Measurements from ENCODE around the gene RAMP3. TPM values are rescaled to one million over a fixed set of nuclear protein-coding genes. Genes with fewer than 3 reads are reported as not detected.
"Not testable (repeated sequence)": the region's sequence is repeated elsewhere in the genome, so short reads cannot be mapped to it uniquely, and the experiment has no call there.

Gene RAMP3
- total RNA-seq, 1 experiment from 2014 or later, result 0.13 TPM

DNA sequence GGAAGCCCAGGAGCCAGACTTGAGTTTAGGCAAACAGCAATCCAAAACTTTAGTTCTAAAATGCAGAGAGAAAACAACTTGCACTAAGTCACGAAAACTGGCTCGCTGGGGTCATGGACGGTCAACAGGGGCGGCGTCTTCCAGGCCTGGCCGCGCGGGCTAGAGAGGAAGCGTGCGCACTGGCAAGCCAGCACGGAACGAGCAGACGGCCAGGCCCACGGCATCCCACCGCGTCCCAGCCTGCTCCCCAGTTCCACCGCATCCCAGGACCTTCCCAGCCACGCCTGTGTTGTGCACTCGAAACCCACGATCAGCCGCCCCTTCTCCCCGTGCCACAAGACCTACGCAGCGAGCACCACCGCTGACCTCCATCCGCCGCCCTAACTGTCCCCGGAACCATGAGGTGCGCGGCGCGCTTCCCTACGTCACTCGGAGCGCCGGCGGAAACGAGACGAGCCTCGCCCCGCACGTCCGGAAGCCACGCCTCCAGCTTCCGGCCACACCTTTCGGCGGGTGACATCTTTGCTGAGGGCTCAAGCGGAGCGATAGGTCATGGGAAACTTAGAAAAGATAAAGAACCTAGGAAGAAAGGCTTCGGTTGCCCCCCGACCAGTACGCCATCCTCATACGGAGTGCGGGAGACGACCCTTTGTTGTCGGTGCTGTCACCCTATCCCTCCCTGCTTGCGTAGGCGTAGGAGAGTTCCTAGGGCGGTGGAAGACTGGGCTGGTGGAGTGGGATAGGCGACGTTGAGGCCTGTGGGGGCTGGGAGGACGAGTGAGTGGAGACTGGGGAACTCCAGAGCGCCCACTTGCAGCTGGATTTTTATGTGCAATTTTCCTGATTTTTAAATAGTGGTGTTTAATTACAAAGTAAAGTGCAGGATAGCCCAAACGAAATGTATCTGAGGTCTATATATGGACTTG is 46.0 kb upstream of the RAMP3 start, which contains the start of gene TBRG4:
TSS of gene TBRG4 (minus strand) at position 400 of the 926 bp plus-strand sequence. CDS start 2,460 bp downstream, outside the sequence.
- POLR2A ChIA-PET, result interaction anchor here (0.6 to 0.9 kb wide), 3 partner anchors 9 to 113 kb away, joined by 3 to 9 read pairs (median 3); no protein-coding TSS in a partner anchor
- Histone ChIP-seq H3K4me3 (ENCODE audit: low read depth in 2 of 2, low read length in 2 of 2) (peak within 1 kb of the TSS; percentile 54 to 70), H3K36me3 (ENCODE audit: control insufficient read depth, insufficient read depth, low read length) (peaks cover 16% of the 10 kb centered on the region), H3K27ac (ENCODE audit: low read length) (peak within 1 kb of the TSS; percentile 95), H3K9me3 (ENCODE audit: control insufficient read depth, insufficient read depth, low read depth, low read length) (no peaks in the 10 kb centered on the region), H3K27me3 (ENCODE audit: control insufficient read depth, insufficient read depth, low read length) (peaks cover 3% of the 10 kb centered on the region; the same call in 1 of the 2 replicates), H3K4me1 (ENCODE audit: control insufficient read depth, insufficient read depth, low read length) (peaks cover 32% of the 10 kb centered on the region)
- TF ChIP-seq, protein P1, sequence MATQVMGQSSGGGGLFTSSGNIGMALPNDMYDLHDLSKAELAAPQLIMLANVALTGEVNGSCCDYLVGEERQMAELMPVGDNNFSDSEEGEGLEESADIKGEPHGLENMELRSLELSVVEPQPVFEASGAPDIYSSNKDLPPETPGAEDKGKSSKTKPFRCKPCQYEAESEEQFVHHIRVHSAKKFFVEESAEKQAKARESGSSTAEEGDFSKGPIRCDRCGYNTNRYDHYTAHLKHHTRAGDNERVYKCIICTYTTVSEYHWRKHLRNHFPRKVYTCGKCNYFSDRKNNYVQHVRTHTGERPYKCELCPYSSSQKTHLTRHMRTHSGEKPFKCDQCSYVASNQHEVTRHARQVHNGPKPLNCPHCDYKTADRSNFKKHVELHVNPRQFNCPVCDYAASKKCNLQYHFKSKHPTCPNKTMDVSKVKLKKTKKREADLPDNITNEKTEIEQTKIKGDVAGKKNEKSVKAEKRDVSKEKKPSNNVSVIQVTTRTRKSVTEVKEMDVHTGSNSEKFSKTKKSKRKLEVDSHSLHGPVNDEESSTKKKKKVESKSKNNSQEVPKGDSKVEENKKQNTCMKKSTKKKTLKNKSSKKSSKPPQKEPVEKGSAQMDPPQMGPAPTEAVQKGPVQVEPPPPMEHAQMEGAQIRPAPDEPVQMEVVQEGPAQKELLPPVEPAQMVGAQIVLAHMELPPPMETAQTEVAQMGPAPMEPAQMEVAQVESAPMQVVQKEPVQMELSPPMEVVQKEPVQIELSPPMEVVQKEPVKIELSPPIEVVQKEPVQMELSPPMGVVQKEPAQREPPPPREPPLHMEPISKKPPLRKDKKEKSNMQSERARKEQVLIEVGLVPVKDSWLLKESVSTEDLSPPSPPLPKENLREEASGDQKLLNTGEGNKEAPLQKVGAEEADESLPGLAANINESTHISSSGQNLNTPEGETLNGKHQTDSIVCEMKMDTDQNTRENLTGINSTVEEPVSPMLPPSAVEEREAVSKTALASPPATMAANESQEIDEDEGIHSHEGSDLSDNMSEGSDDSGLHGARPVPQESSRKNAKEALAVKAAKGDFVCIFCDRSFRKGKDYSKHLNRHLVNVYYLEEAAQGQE (IDR thresholded peaks at IDR 0.05; ENCODE audit: insufficient read depth in 1 of 2, low read depth in 2 of 2, low read length in 1 of 2), result 0 out of 4 replicates have a peak, but pooled peaks of 1 of the 2 experiments have one; percentile 53
- TF ChIP-seq POLR2AphosphoS5 (IDR thresholded peaks at IDR 0.05; ENCODE audit: low read depth, low read length) (peak; percentile 97), SIN3A (IDR thresholded peaks at IDR 0.05; ENCODE audit: borderline replicate concordance, insufficient read depth, low read depth, low read length) (peak; percentile 95; the same call in 1 of the 2 replicates), TCF7L2 (IDR thresholded peaks at IDR 0.05; ENCODE audit: low read depth, low read length) (0 out of 2 replicates have a peak, but pooled peaks have one; percentile 39)
- TF ChIP-seq, protein P2, sequence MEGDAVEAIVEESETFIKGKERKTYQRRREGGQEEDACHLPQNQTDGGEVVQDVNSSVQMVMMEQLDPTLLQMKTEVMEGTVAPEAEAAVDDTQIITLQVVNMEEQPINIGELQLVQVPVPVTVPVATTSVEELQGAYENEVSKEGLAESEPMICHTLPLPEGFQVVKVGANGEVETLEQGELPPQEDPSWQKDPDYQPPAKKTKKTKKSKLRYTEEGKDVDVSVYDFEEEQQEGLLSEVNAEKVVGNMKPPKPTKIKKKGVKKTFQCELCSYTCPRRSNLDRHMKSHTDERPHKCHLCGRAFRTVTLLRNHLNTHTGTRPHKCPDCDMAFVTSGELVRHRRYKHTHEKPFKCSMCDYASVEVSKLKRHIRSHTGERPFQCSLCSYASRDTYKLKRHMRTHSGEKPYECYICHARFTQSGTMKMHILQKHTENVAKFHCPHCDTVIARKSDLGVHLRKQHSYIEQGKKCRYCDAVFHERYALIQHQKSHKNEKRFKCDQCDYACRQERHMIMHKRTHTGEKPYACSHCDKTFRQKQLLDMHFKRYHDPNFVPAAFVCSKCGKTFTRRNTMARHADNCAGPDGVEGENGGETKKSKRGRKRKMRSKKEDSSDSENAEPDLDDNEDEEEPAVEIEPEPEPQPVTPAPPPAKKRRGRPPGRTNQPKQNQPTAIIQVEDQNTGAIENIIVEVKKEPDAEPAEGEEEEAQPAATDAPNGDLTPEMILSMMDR (IDR thresholded peaks at IDR 0.05), result no peak
- CTCF ChIA-PET, result interaction anchor here (0.5 to 1.4 kb wide), 3 partner anchors 25 to 200 kb away, joined by 3 to 6 read pairs (median 4); no protein-coding TSS in a partner anchor
- in situ Hi-C loops (cut with HindIII; ENCODE audit: low pct_unique_long_range_greater_than_20kb, low sequenced_read_pairs), result no loop called here
- DNase-seq (ENCODE audit: low read depth, low spot score), result peak; percentile 90
- TSS peak; percentile 99 for BruUV-seq (replicated peaks)
- ATAC-seq, result peak; percentile 98
- intact Hi-C loops (cut with micrococcal nuclease; ENCODE audit: unreplicated experiment), result no loop called here

DNA sequence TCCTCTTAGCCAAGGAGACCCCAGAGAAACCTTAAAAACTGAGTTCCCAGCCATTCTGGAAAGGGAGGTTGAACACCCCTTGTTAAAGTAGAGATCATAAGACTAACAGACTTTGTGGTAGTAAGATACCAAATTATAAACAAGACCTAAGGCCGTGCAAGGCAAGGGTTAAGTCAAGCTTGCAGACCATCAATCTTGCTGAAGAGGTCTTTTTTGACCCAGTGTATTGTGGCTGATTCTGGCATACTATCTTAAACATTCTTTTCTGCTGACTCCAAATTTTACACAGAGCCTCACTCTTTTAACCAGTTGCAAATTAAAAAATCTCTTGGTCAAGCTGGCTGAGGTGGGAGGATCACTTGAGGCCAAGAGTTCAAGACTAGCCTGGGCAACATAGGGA is 44.9 kb upstream of the RAMP3 start:
- Histone ChIP-seq H3K36me3 (ENCODE audit: control insufficient read depth, insufficient read depth, low read length) (peaks cover 12% of the 10 kb centered on the region), H3K27ac (ENCODE audit: low read length) (peak overlapping the region; percentile 95; the same call in 1 of the 2 replicates), H3K4me1 (ENCODE audit: control insufficient read depth, insufficient read depth, low read length) (peaks cover 28% of the 10 kb centered on the region), H3K4me3 (ENCODE audit: low read depth in 2 of 2, low read length in 2 of 2) (peak overlapping the region; percentile 54 to 70; a peak in 3 of 4 replicates), H3K27me3 (ENCODE audit: control insufficient read depth, insufficient read depth, low read length) (peaks cover 3% of the 10 kb centered on the region; the same call in 1 of the 2 replicates), H3K9me3 (ENCODE audit: control insufficient read depth, insufficient read depth, low read depth, low read length) (no peaks in the 10 kb centered on the region)
- in situ Hi-C loops (cut with HindIII; ENCODE audit: low pct_unique_long_range_greater_than_20kb, low sequenced_read_pairs) (no loop called here), intact Hi-C loops (cut with micrococcal nuclease; ENCODE audit: unreplicated experiment) (no loop called here)
- no TSS peak for BruUV-seq (replicated peaks)
- TF ChIP-seq POLR2AphosphoS5 (IDR thresholded peaks at IDR 0.05; ENCODE audit: low read depth, low read length) (no peak), TCF7L2 (IDR thresholded peaks at IDR 0.05; ENCODE audit: low read depth, low read length) (no peak), SIN3A (IDR thresholded peaks at IDR 0.05; ENCODE audit: borderline replicate concordance, insufficient read depth, low read depth, low read length) (no peak)
- TF ChIP-seq, protein P2 (IDR thresholded peaks at IDR 0.05), result no peak
- TF ChIP-seq, protein P1 (IDR thresholded peaks at IDR 0.05; ENCODE audit: insufficient read depth in 1 of 2, low read depth in 2 of 2, low read length in 1 of 2), result no peak
- DNase-seq (ENCODE audit: low read depth, low spot score), result no peak
- ChIA-PET CTCF (interaction anchor here (1.4 kb wide), 1 partner anchor 139 kb away, joined by 3 read pairs; no protein-coding TSS in a partner anchor), POLR2A (no interaction called here)
- no peak for ATAC-seq

DNA sequence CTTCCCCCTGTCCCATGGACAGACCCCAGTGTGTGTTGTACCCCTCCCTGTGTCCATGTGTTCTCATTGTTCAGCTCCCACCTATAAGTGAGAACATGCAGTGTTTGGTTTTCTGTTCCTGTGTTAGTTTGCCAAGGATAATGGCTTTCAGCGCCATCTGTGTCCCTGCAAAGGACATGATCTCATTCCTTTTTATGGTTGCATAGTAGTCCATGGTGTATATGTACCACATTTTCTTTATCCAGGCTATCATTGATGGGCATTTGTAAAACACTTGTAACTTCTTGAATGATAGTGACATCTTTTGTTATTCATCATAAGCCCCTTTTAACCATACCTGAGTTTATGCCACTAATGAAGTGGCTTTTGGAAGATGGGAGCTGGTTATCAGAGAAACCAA is 43.3 kb upstream of the RAMP3 start:
- H3K9me3 ChIP-seq (ENCODE audit: control insufficient read depth, insufficient read depth, low read depth, low read length); H3K27me3 ChIP-seq (ENCODE audit: control insufficient read depth, insufficient read depth, low read length); H3K4me3 ChIP-seq (ENCODE audit: low read depth in 2 of 2, low read length in 2 of 2); in situ Hi-C loops (cut with HindIII; ENCODE audit: low pct_unique_long_range_greater_than_20kb, low sequenced_read_pairs); H3K36me3 ChIP-seq (ENCODE audit: control insufficient read depth, insufficient read depth, low read length); ATAC-seq; DNase-seq (ENCODE audit: low read depth, low spot score); POLR2A ChIA-PET; BruUV-seq (replicated peaks); H3K27ac ChIP-seq (ENCODE audit: low read length); intact Hi-C loops (cut with micrococcal nuclease; ENCODE audit: unreplicated experiment): not testable (repeated sequence)
- CTCF ChIA-PET, result interaction anchor here (0.6 to 1.0 kb wide), 2 partner anchors 22 to 115 kb away, joined by 3 to 5 read pairs; no protein-coding TSS in a partner anchor
- H3K4me1 ChIP-seq (ENCODE audit: control insufficient read depth, insufficient read depth, low read length), result peaks cover 12% of the 10 kb centered on the region

All from Panc1 (cell line).